K562 (cell line): ENCODE data around the gene DNASE2B.

ENCODE experiments used
- EP400 ChIP-seq: fragments of 450-650 bp; IDR thresholded peaks from 2 replicates; pipeline ENCODE4 v1.6.1; 2017; ENCODE audit warnings: antibody characterized with exemption, mild to moderate bottlenecking, moderate library complexity
- POLR2A ChIP-seq: fragments of 450-650 bp; conservative IDR thresholded peaks from 2 replicates; pipeline ENCODE4 v1.6.1; 2016
- RAD21 ChIP-seq, 2 experiments: fragments of 250-450 bp in 1 of 2; fragments of 450-650 bp in 1 of 2; sonication (Bioruptor Pico) in 1 of 2; formaldehyde crosslinking in 1 of 2; IDR thresholded peaks in 1 of 2; conservative IDR thresholded peaks in 1 of 2; 2 replicates each; pipeline versions ENCODE4 v1.4.0 to v1.8.0; 2020 to 2022; ENCODE audit warnings: mild to moderate bottlenecking in 2 of 2, moderate library complexity in 1 of 2
- SMAD4 ChIP-seq: fragments of 250-450 bp; sonication (Bioruptor Pico); conservative IDR thresholded peaks from 2 replicates; pipeline ENCODE4 v1.8.0; 2021; ENCODE audit warnings: inconsistent platforms, mild to moderate bottlenecking, moderate library complexity
- TAF1 ChIP-seq: IDR thresholded peaks from 2 replicates; pipeline ENCODE4 v1.6.1; 2011; ENCODE audit warnings: mild to moderate bottlenecking, low read length, moderate library complexity; ENCODE audit not compliant: insufficient read depth, control insufficient read depth, severe bottlenecking; ENCODE audit errors: extremely low read depth
- UBTF ChIP-seq, 2 experiments: IDR thresholded peaks; 2 replicates each; pipeline ENCODE4 v1.6.1; 2012; ENCODE audit warnings: improper control_type of control experiment in 2 of 2, low read depth in 2 of 2, low read length in 2 of 2, borderline replicate concordance in 1 of 2
- ZNF232 ChIP-seq: sonication (generic); formaldehyde crosslinking; IDR thresholded peaks from 2 replicates; pipeline ENCODE4 v1.8.0; 2022; ENCODE audit warnings: mild to moderate bottlenecking, missing genetic modification reagents
- ZNF707 ChIP-seq: fragments of 250-450 bp; sonication (Bioruptor Pico); conservative IDR thresholded peaks from 2 replicates; pipeline ENCODE4 v1.8.0; 2022; ENCODE audit warnings: inconsistent platforms, mild to moderate bottlenecking, moderate library complexity
- ZZZ3 ChIP-seq: fragments of 450-650 bp; IDR thresholded peaks from 2 replicates; pipeline ENCODE4 v1.6.1; 2016; ENCODE audit warnings: antibody characterized with exemption, mild to moderate bottlenecking, moderate library complexity
- TF ChIP-seq, protein P1 (sequence below): sonication (generic); formaldehyde crosslinking; IDR thresholded peaks from 2 replicates; pipeline ENCODE4 v1.8.1; 2022; ENCODE audit warnings: missing genetic modification reagents
- TF ChIP-seq, protein P2 (sequence below), 3 experiments: fragments of 200-800 bp in 1 of 3; fragments of 250-450 bp in 1 of 3; fragments of 450-650 bp in 1 of 3; sonication (Bioruptor Pico) in 1 of 3; sonication (Bioruptor generic) in 1 of 3; formaldehyde crosslinking in 1 of 3; IDR thresholded peaks; 2 replicates each; pipeline versions ENCODE4 v1.6.1 to v1.8.0; 2016 to 2022; ENCODE audit warnings: mild to moderate bottlenecking in 2 of 3, missing genetic modification characterization in 2 of 3, missing compliant biosample characterization in 1 of 3, moderate library complexity in 1 of 3
- TF ChIP-seq, protein P3 (sequence below), 3 experiments: IDR thresholded peaks in 2 of 3; conservative IDR thresholded peaks in 1 of 3; 2 replicates each; pipeline ENCODE4 v1.5.1; 2011 to 2012; ENCODE audit warnings: low read length in 3 of 3, mild to moderate bottlenecking in 3 of 3, control low read depth in 2 of 3, improper control_type of control experiment in 1 of 3, inconsistent platforms in 1 of 3, low read depth in 1 of 3, mixed read lengths in 1 of 3, moderate library complexity in 1 of 3; ENCODE audit not compliant: insufficient read depth in 2 of 3

DNA sequence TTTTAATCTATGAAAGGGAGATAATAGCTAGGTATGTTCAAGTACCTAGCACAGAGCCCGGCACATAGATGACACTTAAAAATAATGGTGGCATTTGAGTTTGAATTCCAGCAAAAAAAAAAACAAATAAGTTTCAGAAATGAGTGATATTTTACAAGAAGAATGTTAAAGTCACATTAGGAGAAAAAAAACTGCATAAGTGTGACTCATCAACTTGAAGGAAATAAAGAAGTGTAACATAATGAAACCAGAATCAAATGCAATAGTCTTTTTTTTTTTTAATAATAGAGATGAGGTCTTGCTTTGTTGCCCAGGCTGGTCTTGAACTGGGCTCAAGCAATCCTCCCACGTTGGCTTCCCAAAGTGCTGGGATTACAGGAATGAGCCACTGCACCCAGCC lies 17.1 kb downstream of the DNASE2B start:
- TF ChIP-seq, protein P1, sequence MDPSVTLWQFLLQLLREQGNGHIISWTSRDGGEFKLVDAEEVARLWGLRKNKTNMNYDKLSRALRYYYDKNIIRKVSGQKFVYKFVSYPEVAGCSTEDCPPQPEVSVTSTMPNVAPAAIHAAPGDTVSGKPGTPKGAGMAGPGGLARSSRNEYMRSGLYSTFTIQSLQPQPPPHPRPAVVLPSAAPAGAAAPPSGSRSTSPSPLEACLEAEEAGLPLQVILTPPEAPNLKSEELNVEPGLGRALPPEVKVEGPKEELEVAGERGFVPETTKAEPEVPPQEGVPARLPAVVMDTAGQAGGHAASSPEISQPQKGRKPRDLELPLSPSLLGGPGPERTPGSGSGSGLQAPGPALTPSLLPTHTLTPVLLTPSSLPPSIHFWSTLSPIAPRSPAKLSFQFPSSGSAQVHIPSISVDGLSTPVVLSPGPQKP (CRISPR knock-in tag): no peak
- TF ChIP-seq EP400: no peak
- TF ChIP-seq POLR2A: no peak
- TF ChIP-seq, protein P2, sequence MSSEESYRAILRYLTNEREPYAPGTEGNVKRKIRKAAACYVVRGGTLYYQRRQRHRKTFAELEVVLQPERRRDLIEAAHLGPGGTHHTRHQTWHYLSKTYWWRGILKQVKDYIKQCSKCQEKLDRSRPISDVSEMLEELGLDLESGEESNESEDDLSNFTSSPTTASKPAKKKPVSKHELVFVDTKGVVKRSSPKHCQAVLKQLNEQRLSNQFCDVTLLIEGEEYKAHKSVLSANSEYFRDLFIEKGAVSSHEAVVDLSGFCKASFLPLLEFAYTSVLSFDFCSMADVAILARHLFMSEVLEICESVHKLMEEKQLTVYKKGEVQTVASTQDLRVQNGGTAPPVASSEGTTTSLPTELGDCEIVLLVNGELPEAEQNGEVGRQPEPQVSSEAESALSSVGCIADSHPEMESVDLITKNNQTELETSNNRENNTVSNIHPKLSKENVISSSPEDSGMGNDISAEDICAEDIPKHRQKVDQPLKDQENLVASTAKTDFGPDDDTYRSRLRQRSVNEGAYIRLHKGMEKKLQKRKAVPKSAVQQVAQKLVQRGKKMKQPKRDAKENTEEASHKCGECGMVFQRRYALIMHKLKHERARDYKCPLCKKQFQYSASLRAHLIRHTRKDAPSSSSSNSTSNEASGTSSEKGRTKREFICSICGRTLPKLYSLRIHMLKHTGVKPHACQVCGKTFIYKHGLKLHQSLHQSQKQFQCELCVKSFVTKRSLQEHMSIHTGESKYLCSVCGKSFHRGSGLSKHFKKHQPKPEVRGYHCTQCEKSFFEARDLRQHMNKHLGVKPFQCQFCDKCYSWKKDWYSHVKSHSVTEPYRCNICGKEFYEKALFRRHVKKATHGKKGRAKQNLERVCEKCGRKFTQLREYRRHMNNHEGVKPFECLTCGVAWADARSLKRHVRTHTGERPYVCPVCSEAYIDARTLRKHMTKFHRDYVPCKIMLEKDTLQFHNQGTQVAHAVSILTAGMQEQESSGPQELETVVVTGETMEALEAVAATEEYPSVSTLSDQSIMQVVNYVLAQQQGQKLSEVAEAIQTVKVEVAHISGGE (CRISPR knock-in tag; IDR thresholded peaks at IDR 0.05): no peak
- TF ChIP-seq, protein P3, sequence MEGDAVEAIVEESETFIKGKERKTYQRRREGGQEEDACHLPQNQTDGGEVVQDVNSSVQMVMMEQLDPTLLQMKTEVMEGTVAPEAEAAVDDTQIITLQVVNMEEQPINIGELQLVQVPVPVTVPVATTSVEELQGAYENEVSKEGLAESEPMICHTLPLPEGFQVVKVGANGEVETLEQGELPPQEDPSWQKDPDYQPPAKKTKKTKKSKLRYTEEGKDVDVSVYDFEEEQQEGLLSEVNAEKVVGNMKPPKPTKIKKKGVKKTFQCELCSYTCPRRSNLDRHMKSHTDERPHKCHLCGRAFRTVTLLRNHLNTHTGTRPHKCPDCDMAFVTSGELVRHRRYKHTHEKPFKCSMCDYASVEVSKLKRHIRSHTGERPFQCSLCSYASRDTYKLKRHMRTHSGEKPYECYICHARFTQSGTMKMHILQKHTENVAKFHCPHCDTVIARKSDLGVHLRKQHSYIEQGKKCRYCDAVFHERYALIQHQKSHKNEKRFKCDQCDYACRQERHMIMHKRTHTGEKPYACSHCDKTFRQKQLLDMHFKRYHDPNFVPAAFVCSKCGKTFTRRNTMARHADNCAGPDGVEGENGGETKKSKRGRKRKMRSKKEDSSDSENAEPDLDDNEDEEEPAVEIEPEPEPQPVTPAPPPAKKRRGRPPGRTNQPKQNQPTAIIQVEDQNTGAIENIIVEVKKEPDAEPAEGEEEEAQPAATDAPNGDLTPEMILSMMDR (IDR thresholded peaks at IDR 0.05 in 2 of 3, conservative IDR thresholded peaks at IDR 0.05 in 1 of 3; ENCODE audit: insufficient read depth in 2 of 3, low read depth in 1 of 3, low read length in 3 of 3): no peak
- TF ChIP-seq SMAD4 (CRISPR knock-in tag): no peak
- TF ChIP-seq ZNF707 (CRISPR knock-in tag): no peak
- TF ChIP-seq TAF1: no peak
- TF ChIP-seq ZZZ3: no peak
- TF ChIP-seq RAD21 (CRISPR knock-in tag; conservative IDR thresholded peaks at IDR 0.05 in 1 of 2, IDR thresholded peaks at IDR 0.05 in 1 of 2): no peak
- TF ChIP-seq ZNF232: no peak
- TF ChIP-seq UBTF (IDR thresholded peaks at IDR 0.05; ENCODE audit: borderline replicate concordance in 1 of 2, low read depth in 2 of 2, low read length in 2 of 2): no peak
